ENCODE results near the gene KCNB1. TPM values are rescaled to one million over a fixed set of nuclear protein-coding genes. Genes with fewer than 3 reads are reported as not detected.

The KCNB1 gene
- polyA plus RNA-seq, 4 donors: 0.38 to 1.2 TPM; not detected in 2

GRCh38 chr20:49447946-49448809 lies 34.3 kb downstream of the KCNB1 start:
- Histone ChIP-seq H3K36me3 (ENCODE audit: control insufficient read depth in 3 of 3, insufficient read depth in 2 of 3, low read depth in 1 of 3, low read length in 3 of 3) (no peaks in the 10 kb centered on the region), H3K27me3 (ENCODE audit: control insufficient read depth in 3 of 3, insufficient read depth in 3 of 3, low read length in 3 of 3) (peaks cover 0 to 8% (median 2%) of the 10 kb centered on the region in 3 donors), H3K4me3 (ENCODE audit: low read depth in 1 of 3, low read length in 3 of 3) (no peak overlapping the region), H3K9me3 (ENCODE audit: control insufficient read depth in 2 of 2, insufficient read depth in 1 of 2, low read depth in 1 of 2, low read length in 1 of 2) (no peaks in the 10 kb centered on the region), H3K27ac (ENCODE audit: low read depth in 1 of 3, low read length in 2 of 3) (peak overlapping the region in 1 of 3 donors; percentile 57), H3K4me1 (ENCODE audit: control insufficient read depth in 3 of 3, insufficient read depth in 2 of 3, low read depth in 1 of 3, low read length in 2 of 3) (peaks cover 0 to 6% (median 5%) of the 10 kb centered on the region in 3 donors)
- DNase-seq (peak in 1 of 2 donors; percentile 9), FAIRE-seq (no peak)
- WGBS, 3 donors: 37 to 44% (median 44%) methylated on average over 5 of the region's 5 CpGs

GRCh38 chr20:49447364-49447763 lies 35.1 kb downstream of the KCNB1 start:
- Histone ChIP-seq H3K27me3 (ENCODE audit: control insufficient read depth in 3 of 3, insufficient read depth in 3 of 3, low read length in 3 of 3) (peaks cover 0 to 8% (median 2%) of the 10 kb centered on the region in 3 donors), H3K9me3 (ENCODE audit: control insufficient read depth in 2 of 2, insufficient read depth in 1 of 2, low read depth in 1 of 2, low read length in 1 of 2) (no peaks in the 10 kb centered on the region), H3K4me1 (ENCODE audit: control insufficient read depth in 3 of 3, insufficient read depth in 2 of 3, low read depth in 1 of 3, low read length in 2 of 3) (peaks cover 0 to 6% (median 5%) of the 10 kb centered on the region in 3 donors), H3K27ac (ENCODE audit: low read depth in 1 of 3, low read length in 2 of 3) (peak overlapping the region in 2 of 3 donors; percentile 50 to 57), H3K36me3 (ENCODE audit: control insufficient read depth in 3 of 3, insufficient read depth in 2 of 3, low read depth in 1 of 3, low read length in 3 of 3) (no peaks in the 10 kb centered on the region), H3K4me3 (ENCODE audit: low read depth in 1 of 3, low read length in 3 of 3) (no peak overlapping the region)
- FAIRE-seq (no peak), DNase-seq (no peak)
- 71 to 73% (median 71%) methylated on average over 6 of the region's 6 CpGs for WGBS, 3 donors

GRCh38 chr20:49446808-49447207 lies 35.7 kb downstream of the KCNB1 start:
- DNase-seq (peak in 1 of 2 donors; percentile 53), FAIRE-seq (no peak)
- no peaks in the 10 kb centered on the region for H3K36me3 ChIP-seq (ENCODE audit: control insufficient read depth in 3 of 3, insufficient read depth in 2 of 3, low read depth in 1 of 3, low read length in 3 of 3)
- H3K27me3 ChIP-seq (ENCODE audit: control insufficient read depth in 3 of 3, insufficient read depth in 3 of 3, low read length in 3 of 3): peaks cover 0 to 8% (median 2%) of the 10 kb centered on the region in 3 donors
- no peaks in the 10 kb centered on the region for H3K9me3 ChIP-seq (ENCODE audit: control insufficient read depth in 2 of 2, insufficient read depth in 1 of 2, low read depth in 1 of 2, low read length in 1 of 2)
- peak overlapping the region in 1 of 3 donors; percentile 50 for H3K27ac ChIP-seq (ENCODE audit: low read depth in 1 of 3, low read length in 2 of 3)
- no peak overlapping the region for H3K4me3 ChIP-seq (ENCODE audit: low read depth in 1 of 3, low read length in 3 of 3)
- peaks cover 0 to 6% (median 5%) of the 10 kb centered on the region in 3 donors for H3K4me1 ChIP-seq (ENCODE audit: control insufficient read depth in 3 of 3, insufficient read depth in 2 of 3, low read depth in 1 of 3, low read length in 2 of 3)
- WGBS, 3 donors: 33 to 62% (median 47%) methylated on average over 5 of the region's 5 CpGs

GRCh38 chr20:49446080-49446479 lies 36.4 kb downstream of the KCNB1 start:
- peaks cover 0 to 6% (median 5%) of the 10 kb centered on the region in 3 donors for H3K4me1 ChIP-seq (ENCODE audit: control insufficient read depth in 3 of 3, insufficient read depth in 2 of 3, low read depth in 1 of 3, low read length in 2 of 3)
- H3K36me3 ChIP-seq (ENCODE audit: control insufficient read depth in 3 of 3, insufficient read depth in 2 of 3, low read depth in 1 of 3, low read length in 3 of 3): no peaks in the 10 kb centered on the region
- DNase-seq (no peak), FAIRE-seq (no peak)
- H3K9me3 ChIP-seq (ENCODE audit: control insufficient read depth in 2 of 2, insufficient read depth in 1 of 2, low read depth in 1 of 2, low read length in 1 of 2): no peaks in the 10 kb centered on the region
- WGBS, 3 donors: 59 to 87% (median 86%) methylated on average over 3 of the region's 3 CpGs
- peak overlapping the region in 1 of 3 donors; percentile 29 for H3K27ac ChIP-seq (ENCODE audit: low read depth in 1 of 3, low read length in 2 of 3)
- peaks cover 0 to 8% (median 2%) of the 10 kb centered on the region in 3 donors for H3K27me3 ChIP-seq (ENCODE audit: control insufficient read depth in 3 of 3, insufficient read depth in 3 of 3, low read length in 3 of 3)
- H3K4me3 ChIP-seq (ENCODE audit: low read depth in 1 of 3, low read length in 3 of 3): no peak overlapping the region

- FAIRE-seq (no peak), DNase-seq (no peak)
- H3K4me1 ChIP-seq (ENCODE audit: control insufficient read depth in 3 of 3, insufficient read depth in 2 of 3, low read depth in 1 of 3, low read length in 2 of 3): peaks cover 0 to 6% (median 5%) of the 10 kb centered on the region in 3 donors
- H3K4me3 ChIP-seq (ENCODE audit: low read depth in 1 of 3, low read length in 3 of 3): no peak overlapping the region
- 9 to 19% (median 12%) methylated on average over 5 of the region's 5 CpGs for WGBS, 3 donors
- peaks cover 0 to 8% (median 2%) of the 10 kb centered on the region in 3 donors for H3K27me3 ChIP-seq (ENCODE audit: control insufficient read depth in 3 of 3, insufficient read depth in 3 of 3, low read length in 3 of 3)
- peak overlapping the region in 1 of 3 donors; percentile 22 for H3K27ac ChIP-seq (ENCODE audit: low read depth in 1 of 3, low read length in 2 of 3)
- H3K9me3 ChIP-seq (ENCODE audit: control insufficient read depth in 2 of 2, insufficient read depth in 1 of 2, low read depth in 1 of 2, low read length in 1 of 2): no peaks in the 10 kb centered on the region
- H3K36me3 ChIP-seq (ENCODE audit: control insufficient read depth in 3 of 3, insufficient read depth in 2 of 3, low read depth in 1 of 3, low read length in 3 of 3): no peaks in the 10 kb centered on the region
Observed at GRCh38 chr20:49445176-49445575, 37.3 kb downstream of the KCNB1 start.

- H3K27ac ChIP-seq (ENCODE audit: low read depth in 1 of 3, low read length in 2 of 3): no peak overlapping the region
- 36 to 74% (median 57%) methylated on average over 1 of the region's 1 CpG for WGBS, 3 donors
- H3K4me1 ChIP-seq (ENCODE audit: control insufficient read depth in 3 of 3, insufficient read depth in 2 of 3, low read depth in 1 of 3, low read length in 2 of 3): peaks cover 0 to 6% (median 5%) of the 10 kb centered on the region in 3 donors
- DNase-seq: peak in 1 of 2 donors; percentile 51
- H3K9me3 ChIP-seq (ENCODE audit: control insufficient read depth in 2 of 2, insufficient read depth in 1 of 2, low read depth in 1 of 2, low read length in 1 of 2): no peaks in the 10 kb centered on the region
- H3K4me3 ChIP-seq (ENCODE audit: low read depth in 1 of 3, low read length in 3 of 3): no peak overlapping the region
- no peak for FAIRE-seq
- peaks cover 0 to 12% (median 2%) of the 10 kb centered on the region in 3 donors for H3K27me3 ChIP-seq (ENCODE audit: control insufficient read depth in 3 of 3, insufficient read depth in 3 of 3, low read length in 3 of 3)
- no peaks in the 10 kb centered on the region for H3K36me3 ChIP-seq (ENCODE audit: control insufficient read depth in 3 of 3, insufficient read depth in 2 of 3, low read depth in 1 of 3, low read length in 3 of 3)
Observed at GRCh38 chr20:49444553-49444990, 37.9 kb downstream of the KCNB1 start.

- H3K9me3 ChIP-seq (ENCODE audit: control insufficient read depth in 2 of 2, insufficient read depth in 1 of 2, low read depth in 1 of 2, low read length in 1 of 2): no peaks in the 10 kb centered on the region
- H3K27me3 ChIP-seq (ENCODE audit: control insufficient read depth in 3 of 3, insufficient read depth in 3 of 3, low read length in 3 of 3): peaks cover 0 to 10% (median 0%) of the 10 kb centered on the region in 3 donors
- H3K27ac ChIP-seq (ENCODE audit: low read depth in 1 of 3, low read length in 2 of 3): no peak overlapping the region
- H3K4me3 ChIP-seq (ENCODE audit: low read depth in 1 of 3, low read length in 3 of 3): no peak overlapping the region
- WGBS, 3 donors: 74 to 83% (median 78%) methylated on average over 3 of the region's 3 CpGs
- DNase-seq (no peak), FAIRE-seq (no peak)
- H3K36me3 ChIP-seq (ENCODE audit: control insufficient read depth in 3 of 3, insufficient read depth in 2 of 3, low read depth in 1 of 3, low read length in 3 of 3): no peaks in the 10 kb centered on the region
- no peaks in the 10 kb centered on the region for H3K4me1 ChIP-seq (ENCODE audit: control insufficient read depth in 3 of 3, insufficient read depth in 2 of 3, low read depth in 1 of 3, low read length in 2 of 3)
Observed at GRCh38 chr20:49437057-49437456, 45.4 kb downstream of the KCNB1 start.

GRCh38 chr20:49435639-49436038 lies 46.8 kb downstream of the KCNB1 start:
- WGBS, 3 donors: 45 to 83% (median 56%) methylated on average over 5 of the region's 5 CpGs
- Histone ChIP-seq H3K36me3 (ENCODE audit: control insufficient read depth in 3 of 3, insufficient read depth in 2 of 3, low read depth in 1 of 3, low read length in 3 of 3) (no peaks in the 10 kb centered on the region), H3K4me1 (ENCODE audit: control insufficient read depth in 3 of 3, insufficient read depth in 2 of 3, low read depth in 1 of 3, low read length in 2 of 3) (no peaks in the 10 kb centered on the region), H3K27ac (ENCODE audit: low read depth in 1 of 3, low read length in 2 of 3) (no peak overlapping the region), H3K9me3 (ENCODE audit: control insufficient read depth in 2 of 2, insufficient read depth in 1 of 2, low read depth in 1 of 2, low read length in 1 of 2) (no peaks in the 10 kb centered on the region), H3K4me3 (ENCODE audit: low read depth in 1 of 3, low read length in 3 of 3) (no peak overlapping the region), H3K27me3 (ENCODE audit: control insufficient read depth in 3 of 3, insufficient read depth in 3 of 3, low read length in 3 of 3) (peaks cover 0 to 10% (median 0%) of the 10 kb centered on the region in 3 donors)
- FAIRE-seq (no peak), DNase-seq (no peak)

Data from small intestine (tissue), 7 donors.